DMS153 treated with DMSO at 0.1 percent for 48 hours (cell line): ENCODE results near the gene GTF2H4.
A peak's percentile ranks its signal among the peaks of the same experiment; 100 is the strongest.

ENCODE experiments used
- DNase-seq: peaks from one replicate; lab custom pipeline; 2025; ENCODE audit not compliant: unreplicated experiment; lab: John Stamatoyannopoulos, UW

The GTF2H4 gene

DNA sequence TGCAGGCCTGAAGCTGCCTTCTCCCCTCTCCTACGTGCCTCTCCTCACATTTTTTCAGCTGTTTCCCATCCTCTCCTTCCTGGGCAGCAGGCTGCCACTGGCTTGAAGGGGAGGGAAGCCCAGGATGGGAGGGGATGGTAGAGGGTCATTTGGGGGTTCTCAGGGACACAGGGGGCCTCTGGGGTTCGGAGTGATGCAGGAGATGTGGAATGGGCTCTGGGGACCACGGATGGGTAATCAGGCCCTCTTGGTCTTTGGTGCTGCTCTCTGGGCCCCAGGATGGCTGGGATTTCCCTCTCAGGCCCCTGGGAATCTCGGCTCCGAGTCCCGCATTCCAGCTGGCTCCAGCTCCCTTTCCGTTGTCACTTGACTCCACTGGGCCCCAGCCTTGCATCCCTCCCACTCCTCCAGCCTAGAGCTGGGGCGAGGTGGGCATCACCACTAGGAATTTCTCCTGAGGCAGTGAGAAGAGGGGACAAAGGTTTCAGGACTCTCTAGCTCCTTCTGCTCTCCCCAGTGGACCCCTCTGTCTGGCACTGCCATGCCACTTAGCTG lies 25.7 kb upstream of the GTF2H4 start:
- DNase-seq, result no peak

- DNase-seq, result peak; percentile 49
Observed at GRCh38 chr6:30882759-30883684, 25.0 kb upstream of the GTF2H4 start.

- DNase-seq, result peak; percentile 48
Observed at GRCh38 chr6:30883685-30884520, 24.1 kb upstream of the GTF2H4 start, which contains the start of gene DDR1. DDR1 (plus strand) TSS chr6:30884519; CDS start chr6:30888730, 4,211 bp downstream.

GRCh38 chr6:30884521-30885480 lies 23.2 kb upstream of the GTF2H4 start:
- no peak for DNase-seq

GRCh38 chr6:30885481-30885998 lies 22.5 kb upstream of the GTF2H4 start:
- no peak for DNase-seq

DNA sequence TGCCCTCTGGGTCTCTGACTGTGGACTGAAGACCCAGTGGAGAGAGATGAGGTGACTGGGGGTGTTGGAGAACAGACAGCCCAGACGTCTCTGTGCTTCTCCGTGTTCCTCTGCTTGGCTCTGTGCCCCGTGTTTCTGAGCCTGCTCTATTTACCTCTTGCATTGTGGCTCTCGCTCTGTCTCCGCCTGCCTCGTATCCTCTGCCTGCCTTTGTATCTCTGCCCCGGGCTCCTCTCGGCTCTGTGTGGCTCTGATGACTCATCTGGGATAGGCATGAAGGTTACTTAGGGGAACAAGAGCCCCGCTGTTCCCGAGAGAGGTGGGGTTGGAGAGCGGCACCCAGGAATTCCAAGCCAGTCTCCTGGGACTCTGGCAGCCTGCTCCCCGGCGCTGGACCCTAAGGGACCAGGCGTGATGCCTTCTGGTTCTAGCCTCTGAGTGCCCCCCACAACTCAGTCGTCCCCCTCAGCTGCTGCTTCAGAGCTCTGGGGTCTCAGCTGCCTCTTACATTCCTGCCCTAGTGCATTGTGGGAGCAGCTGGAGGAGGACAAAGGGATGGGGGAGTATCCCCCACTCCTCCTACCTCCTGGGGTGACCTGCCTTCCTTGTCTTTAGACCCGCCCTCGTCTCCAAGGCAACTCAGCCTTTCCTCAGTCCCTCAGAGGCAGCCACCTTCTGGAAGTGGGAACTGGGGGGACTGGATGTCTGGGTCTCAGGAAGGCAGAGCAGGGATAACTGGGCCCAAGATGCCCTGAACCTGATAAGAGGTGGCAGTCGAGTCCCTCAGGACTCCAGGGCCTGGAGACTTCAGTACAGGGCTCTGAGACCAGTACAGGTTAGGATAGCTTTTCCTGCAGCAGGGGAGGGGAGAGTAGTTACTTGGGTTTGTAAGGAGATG lies 21.8 kb upstream of the GTF2H4 start:
- DNase-seq, result peak; percentile 49

DNA sequence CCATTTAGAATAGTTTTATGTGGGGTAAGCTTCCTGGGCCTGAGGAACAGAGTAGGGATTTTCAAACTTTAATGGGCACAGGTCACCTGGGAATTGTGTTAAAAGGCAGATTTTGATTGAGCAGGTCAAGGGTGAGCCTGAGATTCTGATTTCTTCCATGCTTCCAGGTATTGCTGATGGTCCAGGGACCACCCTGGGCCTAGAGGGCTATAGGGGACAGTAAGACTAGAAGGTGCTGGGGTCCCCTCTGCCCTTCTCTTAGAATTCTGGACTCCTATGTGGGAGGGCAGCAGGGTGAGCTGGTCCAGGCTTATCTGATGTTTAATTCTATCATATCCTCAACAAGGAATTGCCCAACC lies 21.1 kb upstream of the GTF2H4 start:
- DNase-seq, result no peak

DNA sequence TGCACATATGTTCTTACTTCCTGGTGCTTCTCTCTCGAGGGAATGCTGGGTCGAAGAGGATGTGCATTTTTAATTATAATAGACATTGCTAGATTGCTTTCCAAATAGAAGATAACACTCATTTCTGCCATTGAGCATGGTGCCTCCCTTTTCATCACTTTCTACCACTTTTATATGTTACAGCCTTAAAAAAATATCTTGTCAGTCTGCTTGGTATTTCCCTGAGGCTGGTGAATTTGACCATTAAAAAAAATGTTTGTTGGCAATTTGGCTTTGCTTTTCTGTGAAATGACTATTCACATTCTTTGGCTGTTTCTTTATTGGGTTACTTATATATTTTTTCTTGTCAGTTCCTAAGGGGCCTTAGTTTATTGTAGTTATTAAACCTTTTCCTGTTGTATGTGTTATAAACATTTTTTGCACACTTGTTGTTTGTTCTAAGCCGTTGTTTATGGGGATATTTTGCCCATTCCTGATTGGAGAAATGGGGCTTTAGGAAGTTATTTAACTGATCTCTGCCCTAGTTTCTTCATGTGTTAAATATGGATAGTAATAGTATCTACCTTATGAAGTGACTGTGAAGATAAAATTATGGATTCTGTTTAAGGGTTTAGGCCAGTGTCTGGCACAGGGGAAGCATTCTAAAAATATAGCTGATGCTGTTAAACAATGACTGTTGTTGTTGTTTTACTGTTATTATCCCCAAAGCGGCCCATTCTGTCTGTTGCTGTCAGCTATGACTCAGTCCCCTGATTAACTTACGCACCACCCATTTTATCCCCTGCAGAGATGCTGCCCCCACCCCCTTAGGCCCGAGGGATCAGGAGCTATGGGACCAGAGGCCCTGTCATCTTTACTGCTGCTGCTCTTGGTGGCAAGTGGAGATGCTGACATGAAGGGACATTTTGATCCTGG lies 19.8 kb upstream of the GTF2H4 start:
- no peak for DNase-seq

GRCh38 chr6:30888816-30889495 lies 19.1 kb upstream of the GTF2H4 start:
- DNase-seq, result no peak

DNA sequence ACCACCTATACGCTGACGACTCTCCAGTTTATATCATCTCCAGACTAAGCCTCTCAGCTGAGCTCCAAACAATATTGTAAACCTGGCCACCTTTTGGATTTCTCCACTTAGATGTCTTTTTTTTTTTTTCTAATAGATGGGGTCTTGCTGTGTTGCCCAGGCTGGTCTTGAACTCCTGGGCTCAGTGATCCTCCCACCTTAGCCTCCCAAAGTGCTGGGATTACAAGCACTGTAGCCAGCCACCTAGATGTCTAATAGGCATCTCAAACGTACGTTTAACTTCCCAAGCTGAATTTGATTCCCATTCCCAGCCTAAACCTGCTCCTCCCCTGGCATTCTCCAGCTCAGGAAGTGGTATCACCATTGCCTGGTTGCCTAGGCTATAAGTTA lies 18.5 kb upstream of the GTF2H4 start:
- DNase-seq, result no peak

GRCh38 chr6:30889921-30890645 lies 17.9 kb upstream of the GTF2H4 start:
- DNase-seq, result peak; percentile 19

- no peak for DNase-seq
Observed at GRCh38 chr6:30890646-30891449, 17.2 kb upstream of the GTF2H4 start.

DNA sequence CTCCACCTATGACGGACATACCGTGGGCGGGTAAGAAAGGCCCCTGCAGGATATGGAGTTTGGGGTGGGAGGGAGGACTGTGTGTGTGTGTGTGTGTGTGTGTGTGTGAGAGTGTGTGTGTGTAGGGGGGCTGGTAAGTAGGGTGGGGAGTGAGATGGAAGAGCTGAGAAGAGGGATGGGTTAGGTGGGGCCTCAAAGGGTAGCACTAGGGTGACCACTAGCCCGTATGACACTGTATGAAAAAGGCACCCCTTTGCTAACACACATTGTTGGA lies 16.6 kb upstream of the GTF2H4 start:
- DNase-seq, result no peak

- no peak for DNase-seq
Observed at GRCh38 chr6:30891816-30892538, 16.0 kb upstream of the GTF2H4 start.

DNA sequence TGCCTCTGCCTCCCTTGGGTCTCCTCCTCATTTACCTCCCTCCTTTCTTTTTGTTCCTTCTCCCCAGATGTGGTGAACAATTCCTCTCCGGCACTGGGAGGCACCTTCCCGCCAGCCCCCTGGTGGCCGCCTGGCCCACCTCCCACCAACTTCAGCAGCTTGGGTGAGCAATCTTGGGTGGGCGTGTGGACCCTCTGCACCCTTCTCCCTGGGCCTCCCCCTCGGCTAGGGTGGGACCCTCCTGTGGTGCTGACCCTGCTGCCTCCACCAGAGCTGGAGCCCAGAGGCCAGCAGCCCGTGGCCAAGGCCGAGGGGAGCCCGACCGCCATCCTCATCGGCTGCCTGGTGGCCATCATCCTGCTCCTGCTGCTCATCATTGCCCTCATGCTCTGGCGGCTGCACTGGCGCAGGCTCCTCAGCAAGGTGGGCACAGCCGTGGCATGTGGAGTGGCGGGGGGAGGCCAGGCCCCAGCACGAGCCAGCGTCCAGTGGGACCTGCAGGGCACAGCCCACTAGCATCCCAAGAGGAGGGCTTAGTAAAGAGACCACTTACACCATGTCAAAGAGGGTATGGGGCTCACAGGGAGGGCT lies 14.9 kb upstream of the GTF2H4 start:
- DNase-seq, result no peak
